DND-41 (cell line): Measurements from ENCODE around the gene PPP1R18.

Experiments used
- CTCF ChIP-seq: IDR thresholded peaks from 2 replicates; pipeline ENCODE4 v1.5.1; 2012; ENCODE audit warnings: borderline replicate concordance, low read length, moderate library complexity, mild to moderate bottlenecking; ENCODE audit not compliant: poor library complexity, severe bottlenecking; ENCODE audit errors: extremely low read depth
- EZH2 ChIP-seq: IDR thresholded peaks from 3 replicates; pipeline ENCODE4 v1.6.1; 2012; ENCODE audit warnings: borderline replicate concordance, low read depth, mild to moderate bottlenecking, moderate library complexity, low read length, inconsistent platforms; ENCODE audit not compliant: severe bottlenecking

GRCh38 chr6:30721198-30722024 is 35.0 kb upstream of the PPP1R18 start:
- TF ChIP-seq EZH2 (no peak), CTCF (peak; percentile 31)
